Measurements from ENCODE around the gene PRX. TPM values are rescaled to one million over a fixed set of nuclear protein-coding genes. Genes with fewer than 3 reads are reported as not detected.
"Not testable (repeated sequence)": the region's sequence is repeated elsewhere in the genome, so short reads cannot be mapped to it uniquely, and the experiment has no call there.

The PRX gene
- total RNA-seq, 1 donor from 2014 or later = 0.80 TPM

DNA sequence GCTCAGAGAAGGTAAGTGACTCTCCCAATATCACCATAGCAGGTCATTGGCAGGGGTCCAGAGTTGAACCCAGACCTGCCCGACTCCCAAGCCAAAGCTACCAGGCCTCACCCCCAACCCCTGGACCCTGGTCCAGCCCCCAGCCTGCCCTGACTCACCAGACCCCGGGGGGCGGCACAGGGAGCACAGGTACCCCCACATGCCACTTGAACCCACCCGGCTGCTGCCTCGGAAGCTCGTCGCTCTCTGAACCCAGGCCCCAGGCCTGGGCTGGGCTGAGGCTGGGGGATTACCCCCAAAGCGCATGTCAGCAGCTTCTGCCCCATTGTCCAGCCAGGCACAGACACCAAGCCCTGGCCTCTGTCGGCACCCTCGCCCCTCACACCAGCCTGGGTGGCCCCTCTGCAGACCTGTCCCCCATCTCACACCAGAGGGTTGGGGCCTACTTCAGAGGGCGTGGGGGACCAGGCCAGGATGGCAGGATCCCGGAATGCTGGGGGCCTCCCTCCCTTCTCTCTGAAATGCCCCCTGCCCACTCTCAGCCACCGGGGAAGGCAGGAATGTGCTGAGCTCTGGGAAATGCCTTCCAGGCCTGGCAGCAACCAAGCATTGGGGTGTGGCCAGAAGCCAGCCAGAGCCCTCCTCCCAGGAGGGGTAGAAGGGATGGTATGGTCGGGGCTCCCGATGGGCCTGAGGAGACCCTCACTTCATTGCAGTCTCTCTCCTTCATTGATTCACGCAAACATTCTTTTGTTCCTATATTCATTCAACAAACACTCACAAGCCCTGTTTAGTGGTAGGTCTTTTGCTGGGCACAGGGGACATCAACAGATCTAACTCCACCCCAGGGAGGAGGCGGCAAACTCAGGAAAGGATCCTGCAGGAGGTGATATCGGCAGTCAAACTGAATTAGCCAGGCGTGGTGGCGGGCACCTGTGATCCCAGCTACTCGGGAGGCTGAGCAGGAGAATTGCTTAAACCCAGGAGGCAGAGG, 1.7 kb upstream of the PRX start:
- ATAC-seq = no peak

DNA sequence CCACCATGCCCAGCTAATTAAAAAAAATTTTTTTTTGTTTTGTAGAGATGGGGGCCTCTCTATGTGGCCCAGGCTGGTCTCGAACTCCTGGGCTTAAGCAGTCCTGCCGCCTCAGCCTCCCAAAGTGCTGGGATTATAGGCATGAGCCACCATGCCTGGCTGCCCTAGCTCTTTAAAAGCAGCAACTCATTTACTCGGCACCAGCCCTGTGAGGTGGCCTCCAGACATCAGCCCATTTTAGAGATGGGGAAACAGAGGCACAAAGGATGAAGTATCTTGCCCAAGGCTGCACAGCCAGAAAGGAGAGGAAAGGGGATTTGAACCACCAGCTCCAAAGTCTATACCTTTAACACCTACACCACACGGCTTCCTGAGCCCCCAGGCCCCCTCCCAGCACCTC, 312 bp downstream of the PRX start:
- no peak for ATAC-seq

DNA sequence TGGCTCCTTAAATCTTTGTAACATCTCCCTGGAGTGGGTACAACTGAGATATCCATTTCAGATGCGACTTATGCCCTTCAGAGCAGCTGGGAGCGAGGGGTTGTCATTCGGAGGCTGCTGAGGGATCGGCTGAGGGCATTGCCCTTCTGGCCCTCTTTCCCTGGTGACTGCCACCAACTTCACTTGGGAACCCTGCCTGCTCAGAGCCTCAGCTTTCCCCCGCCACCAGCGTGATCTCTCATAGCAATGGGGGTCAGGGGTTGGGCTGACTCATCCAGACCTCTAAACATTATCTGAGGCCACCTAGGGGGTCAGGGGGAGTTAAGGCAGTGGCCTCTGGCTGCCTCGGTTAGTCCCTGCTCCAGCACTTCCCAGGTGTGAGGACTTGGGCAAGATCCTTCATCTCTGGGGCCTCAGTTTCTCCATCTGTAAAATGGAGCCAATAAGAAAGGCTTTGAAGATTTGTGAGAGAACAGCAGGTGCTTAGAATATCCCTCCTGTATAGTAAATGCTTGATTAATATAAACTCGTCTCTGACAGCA, 1.1 kb downstream of the PRX start:
- no peak for ATAC-seq

DNA sequence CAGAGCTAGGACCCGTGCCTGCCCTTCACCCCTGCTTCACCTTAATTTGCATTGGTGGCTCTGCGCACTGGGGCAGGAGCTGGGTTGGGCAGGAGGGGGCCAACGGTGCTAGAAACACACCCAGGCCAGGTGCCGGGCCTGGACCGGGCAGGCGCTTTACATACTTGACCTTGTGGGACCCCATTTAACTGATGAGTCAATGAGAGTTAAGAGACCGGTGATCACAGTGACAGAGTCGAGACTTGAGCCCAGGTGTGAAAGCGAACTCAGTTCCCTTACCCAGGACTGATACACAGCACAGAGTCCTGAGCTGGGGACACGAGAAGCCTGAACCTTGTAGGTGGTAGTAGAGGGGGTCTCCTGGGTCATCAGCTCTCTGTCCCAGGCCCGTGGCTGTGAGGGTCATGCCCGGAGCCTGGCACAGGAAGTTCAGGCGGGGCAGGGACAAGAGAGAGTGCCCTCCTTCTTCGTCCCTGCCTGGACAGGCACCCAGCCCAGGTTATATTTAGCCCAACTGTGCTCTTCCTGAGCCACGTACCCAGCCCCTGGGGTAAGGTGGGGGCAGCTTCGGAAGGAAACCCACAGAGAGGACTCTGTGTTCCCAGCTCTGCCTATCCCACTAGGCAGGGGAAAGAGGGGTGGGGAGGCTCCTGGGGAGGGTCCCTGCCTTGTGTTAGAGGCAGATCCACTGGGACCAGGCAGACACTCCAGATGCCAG, 1.9 kb downstream of the PRX start:
- ATAC-seq = peak; percentile 25

DNA sequence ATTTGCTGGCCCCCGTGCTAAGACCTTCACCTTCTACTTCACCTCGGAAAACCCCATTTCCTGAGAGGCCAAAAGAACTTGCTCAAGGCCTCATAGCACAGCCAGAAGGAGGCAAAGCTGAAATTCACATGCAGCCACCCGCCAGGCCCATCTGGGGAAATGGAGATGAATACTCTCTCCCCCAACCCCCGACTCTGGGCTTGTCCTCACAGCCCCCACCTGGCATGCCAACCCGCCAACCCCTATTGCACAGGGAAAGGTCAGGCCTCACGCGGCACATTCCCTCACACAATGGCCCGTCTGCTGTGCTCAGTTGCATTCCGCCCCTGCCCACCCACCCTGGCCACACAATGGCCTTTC, 3.2 kb downstream of the PRX start:
- no peak for ATAC-seq

DNA sequence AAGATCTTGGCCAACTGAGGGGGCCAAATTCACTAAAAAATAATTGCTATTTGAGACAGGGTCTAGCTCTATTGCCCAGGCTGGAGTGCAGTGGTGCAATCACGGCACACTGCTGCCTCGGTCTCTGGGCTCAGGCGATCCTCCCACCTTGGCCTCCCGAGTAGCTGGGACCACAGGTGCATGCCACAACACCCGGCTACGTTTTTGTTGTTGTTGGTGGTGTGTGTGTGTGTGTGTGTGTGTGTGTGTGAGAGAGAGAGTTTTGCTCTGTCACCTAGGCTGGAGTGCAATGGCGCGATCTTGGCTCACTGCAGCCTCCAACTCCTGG, 4.6 kb downstream of the PRX start:
- ATAC-seq = not testable (repeated sequence)

DNA sequence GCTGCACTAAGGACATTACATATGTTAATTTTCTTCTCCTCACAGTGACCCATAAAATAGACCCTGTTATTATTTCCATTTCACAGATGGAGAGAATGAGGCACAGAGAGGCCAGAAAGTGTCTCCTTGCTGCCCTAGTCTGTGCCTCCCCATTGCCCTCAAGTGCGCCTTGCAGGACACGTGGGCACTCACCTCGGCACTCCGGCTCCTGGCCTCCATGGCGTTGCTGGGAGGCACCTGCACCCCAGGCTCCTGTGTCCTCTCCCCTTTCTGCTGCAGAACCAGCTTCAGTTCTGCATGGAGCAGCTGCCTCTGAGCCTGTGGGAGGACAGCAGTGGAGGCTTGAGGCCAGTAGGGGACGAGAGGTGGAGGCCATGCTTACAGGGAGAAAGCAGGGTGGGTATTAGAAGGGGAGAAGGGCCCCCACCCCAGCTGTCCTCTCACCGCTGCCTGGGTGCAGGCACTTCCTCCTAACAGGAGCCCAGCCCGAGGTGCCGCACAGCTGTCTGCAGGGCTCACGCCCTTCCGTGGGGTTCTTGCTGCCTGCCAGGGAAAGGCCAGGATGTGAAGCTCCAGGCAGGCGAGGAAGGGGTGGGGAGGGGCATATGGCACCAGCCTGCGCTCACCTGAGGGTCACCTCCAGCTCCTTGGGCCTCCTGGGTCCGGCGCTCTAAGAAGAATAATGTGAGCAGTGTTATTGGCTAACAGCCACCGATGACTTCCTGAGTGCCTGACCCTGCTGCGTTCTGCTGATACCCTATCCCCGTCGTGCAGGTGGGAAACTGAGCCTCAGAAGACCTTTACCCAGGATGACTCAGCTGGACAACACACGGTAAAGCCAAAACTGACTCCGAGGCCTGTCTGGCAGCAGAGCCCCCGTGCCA, 5.2 kb downstream of the PRX start:
- no peak for ATAC-seq

DNA sequence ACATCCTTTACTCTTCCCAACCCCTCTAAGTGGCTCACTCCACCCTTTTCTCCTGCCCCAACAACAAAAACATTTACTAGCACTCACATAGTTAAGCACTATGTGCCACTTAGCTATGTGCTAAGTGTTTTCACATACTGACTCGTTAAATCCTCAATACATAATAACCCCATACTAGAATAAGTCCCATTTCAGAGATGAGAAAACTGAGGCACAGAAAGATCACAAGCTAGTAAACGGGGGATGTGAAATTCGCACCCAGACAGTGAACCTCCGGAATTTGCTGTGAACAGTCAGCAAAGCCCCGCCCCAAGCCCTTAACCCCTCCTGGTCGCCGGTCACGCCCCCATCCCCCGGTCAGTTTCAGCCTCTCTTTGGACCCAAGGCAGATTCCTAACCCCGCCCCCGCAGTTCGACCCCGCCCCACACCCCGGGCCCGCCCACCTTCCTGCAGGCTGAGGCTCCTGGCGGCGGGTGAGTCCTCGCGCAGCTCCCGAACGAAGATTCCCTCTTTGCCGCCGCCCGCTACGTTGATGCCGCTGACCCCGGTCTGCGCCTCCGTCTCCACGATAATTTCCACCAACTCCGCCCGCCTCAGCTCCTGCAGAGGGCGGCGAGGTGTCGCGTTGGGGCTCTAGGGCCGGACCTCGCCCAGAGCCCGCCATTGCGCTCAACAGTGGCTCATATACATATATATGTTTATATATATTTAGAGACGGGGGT, 9.8 kb downstream of the PRX start:
- peak; percentile 83 for ATAC-seq

DNA sequence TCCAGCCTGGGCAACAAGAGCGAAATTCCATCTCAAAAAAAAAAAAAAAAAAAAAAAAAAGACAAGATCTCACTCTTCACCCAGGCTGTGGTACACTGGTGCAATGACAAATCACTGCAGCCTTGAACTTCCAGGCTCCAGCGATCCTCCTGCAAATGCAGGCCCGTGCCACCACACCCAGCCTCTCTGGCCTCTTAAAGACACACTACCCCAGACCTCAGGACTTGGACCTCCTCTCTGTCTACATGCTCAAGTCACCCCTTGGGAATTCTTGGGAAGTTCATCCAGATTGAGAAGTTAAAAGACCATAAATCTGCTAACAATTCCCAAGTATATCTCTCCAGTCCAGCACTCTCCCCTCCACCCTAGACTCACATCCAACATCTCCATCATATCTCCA, 12.6 kb downstream of the PRX start:
- ATAC-seq = no peak

DNA sequence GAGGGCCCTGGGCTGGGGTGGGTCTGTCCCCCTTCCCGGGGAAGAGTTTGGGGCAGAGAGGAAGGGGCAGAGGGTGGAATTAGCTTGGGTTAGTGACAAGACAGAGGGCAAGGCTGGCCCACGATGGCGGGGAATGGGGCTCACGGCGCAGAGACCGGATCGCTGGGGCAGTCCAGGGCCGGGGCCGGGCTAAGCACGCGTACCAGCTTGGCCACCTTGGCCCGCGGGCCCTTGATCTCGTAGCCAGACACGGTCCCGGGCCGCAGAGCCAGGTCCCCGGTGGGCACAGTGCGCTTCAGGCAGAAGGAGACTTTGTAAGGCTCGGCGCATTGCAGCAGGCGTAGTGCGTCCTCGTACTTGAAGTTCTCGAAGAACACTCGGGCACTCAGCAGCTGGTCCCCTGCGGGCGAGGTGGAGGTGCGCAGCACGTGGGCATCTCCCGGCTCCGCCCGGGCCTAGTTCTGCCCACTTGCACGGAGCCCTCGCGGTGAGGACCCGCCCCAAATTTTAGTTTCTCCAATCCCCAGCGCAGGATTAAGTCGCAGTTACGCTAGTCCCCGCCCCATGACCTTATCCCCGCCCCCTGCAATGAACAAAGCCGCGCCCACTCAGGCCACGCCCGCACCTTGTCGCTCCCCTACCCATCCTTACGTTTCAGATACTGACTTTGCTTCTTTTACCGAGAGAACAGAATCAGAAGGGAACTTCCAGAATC, 14.6 kb downstream of the PRX start:
- peak; percentile 51 for ATAC-seq

DNA sequence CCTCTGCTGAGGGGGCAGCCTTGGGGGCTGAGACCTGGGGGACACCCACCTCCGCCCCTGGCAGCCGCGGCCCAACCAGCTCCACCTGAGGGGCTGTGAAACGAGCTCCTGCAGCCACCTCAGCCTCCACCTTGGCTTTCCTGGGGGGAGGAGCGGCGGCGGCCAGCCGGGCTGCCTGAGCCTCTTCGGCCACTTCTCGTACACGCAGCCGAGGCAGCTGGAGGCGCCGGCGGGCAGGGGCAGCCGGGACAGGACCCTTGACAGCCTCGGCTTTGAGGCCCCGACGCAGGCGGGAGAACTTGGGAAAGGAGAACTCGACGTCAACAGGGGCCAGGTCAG, 15.6 kb downstream of the PRX start:
- ATAC-seq = no peak

DNA sequence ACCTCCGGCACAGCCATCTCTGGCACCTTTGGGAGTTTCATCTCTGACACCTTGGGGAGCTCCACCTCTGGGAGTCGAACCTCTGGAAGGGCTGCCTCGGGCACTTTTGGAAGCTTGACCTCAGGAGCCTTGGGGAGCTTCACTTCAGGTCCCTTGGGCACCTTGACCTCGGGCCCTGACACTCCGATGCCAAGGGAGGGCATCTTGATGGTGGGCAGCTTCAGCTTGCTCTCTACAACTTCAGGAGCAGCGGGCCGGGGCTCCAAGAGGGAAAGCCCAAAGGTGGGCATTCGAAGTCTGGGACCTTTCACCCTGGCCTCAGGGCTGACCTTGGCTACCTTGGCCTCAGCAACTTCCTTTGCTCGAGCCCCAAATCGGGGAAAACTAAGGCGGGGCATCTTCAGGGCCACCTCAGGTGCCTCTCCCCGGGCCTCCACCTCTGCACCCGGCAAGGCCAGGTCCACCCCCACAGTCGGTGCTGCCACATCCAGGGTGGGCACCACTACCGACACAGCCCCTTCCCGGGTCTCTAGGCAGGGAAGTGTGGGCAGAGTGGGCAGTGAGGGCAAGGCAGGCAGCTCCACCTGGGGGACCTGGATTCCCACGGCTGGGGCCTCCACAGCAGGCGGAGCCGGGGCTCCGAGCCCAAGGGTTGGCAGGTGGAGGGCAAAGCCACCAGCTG, 16.2 kb downstream of the PRX start:
- no peak for ATAC-seq

DNA sequence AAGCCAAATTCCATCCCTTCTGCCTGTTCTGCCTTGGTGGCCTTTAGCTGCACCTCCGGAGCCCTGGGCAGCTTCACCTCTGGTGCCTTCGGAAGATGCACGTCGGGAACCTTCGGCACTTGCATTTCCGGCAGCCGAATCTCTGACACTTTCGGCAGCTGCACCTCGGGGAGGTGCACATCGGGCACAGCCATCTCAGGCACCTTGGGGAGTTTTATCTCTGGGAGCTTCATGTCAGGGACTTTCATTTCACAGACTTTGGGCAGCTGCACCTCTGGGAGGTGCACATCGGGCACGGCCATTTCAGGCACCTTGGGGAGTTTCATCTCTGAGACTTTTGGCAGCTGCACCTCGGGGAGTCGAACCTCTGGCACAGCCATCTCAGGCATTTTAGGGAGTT, 17.2 kb downstream of the PRX start:
- ATAC-seq = no peak

DNA sequence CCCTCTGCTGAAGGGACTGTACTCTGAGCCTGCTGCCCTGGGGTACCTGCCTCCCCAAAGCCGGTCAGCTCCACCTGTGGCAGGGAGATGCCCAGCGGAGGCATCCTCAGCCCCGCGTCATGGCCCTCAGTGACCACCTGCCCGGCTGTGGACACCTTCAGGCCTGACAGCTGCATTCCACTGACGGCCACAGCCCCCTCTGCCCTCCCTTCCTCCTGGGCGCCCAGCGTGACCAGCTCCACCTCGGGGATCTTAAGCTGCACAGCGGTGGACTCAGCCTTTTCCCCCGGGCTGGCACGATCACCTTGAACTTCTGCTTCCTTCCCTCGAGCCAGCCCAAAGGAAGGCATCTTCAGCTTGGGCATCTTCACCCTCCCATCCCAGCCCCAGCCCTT, 18.4 kb downstream of the PRX start:
- ATAC-seq = no peak

DNA sequence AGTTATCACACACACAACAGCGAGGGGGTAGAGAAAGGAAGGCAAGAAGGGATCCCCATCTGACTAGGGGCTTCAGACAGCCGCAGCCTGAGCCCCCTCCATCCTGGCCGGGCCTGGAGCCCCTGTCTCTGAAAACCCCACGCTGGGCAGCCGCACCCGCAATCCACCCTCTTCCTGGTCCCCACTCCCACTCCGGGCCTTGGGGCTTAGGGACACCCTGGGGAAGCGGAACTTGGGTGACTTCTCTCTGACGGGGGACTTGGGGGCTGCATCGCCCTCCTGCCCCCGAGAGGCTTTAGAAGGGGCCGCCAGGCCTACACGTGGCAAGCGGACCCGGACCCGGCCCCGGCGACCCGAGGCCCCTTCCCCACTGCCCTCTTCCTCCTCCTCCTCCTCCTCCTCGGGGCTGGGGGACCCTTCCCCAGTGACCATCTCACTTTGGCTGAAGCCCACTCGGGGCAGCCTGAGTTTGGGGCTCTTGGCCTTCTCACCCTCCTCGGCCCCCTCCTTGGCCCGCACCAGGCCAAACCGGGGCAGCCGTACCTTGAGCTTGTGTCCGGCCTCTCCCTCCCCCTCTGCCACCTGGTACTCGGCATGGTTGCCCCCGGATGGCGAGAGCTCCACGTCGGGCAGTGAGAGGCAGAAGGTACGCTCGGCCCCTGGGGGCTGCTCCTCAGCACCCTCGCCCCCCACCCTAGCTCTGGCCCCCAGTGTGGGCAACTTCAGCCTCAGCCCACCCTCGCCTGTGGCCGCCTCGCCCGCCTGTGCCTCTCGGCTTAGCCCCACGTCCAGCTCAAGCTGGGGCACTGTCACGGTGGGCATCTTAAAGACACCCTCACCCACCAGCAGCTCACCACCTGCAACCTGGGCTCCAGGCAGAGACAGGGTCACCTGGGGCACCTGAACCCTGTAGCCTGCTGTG, 19.0 kb downstream of the PRX start:
- no peak for ATAC-seq

DNA sequence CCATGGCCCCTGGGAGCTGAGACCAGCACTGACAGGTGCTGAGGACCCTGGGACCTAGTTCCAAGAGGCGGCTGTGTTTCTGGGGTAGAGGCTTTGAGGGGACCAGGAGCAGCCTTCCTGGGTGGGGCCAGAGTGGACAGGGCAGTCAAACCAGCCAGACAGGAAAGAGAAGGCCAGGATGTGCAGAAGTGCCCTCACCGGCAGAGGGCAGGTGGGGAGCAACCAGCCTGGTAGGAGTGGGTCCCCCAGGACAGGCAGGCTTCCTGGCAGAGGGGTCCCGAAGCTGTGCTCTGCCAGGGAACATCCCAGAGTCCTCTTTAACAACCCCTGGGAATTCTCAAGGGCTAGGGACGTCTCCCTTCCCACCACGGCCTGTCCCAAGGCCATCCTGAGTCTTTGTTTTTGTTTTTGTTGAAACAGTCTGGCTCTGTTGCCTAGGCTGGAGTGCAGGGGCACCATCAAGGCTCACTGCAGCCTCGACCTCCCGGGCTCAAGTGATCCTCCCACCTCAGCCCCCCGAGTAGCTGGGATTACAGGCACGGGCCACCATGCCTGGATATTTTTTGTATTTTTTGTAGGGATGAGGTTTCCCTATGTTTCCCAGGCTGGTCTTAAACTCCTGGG, 20.2 kb downstream of the PRX start:
- ATAC-seq = peak; percentile 83

DNA sequence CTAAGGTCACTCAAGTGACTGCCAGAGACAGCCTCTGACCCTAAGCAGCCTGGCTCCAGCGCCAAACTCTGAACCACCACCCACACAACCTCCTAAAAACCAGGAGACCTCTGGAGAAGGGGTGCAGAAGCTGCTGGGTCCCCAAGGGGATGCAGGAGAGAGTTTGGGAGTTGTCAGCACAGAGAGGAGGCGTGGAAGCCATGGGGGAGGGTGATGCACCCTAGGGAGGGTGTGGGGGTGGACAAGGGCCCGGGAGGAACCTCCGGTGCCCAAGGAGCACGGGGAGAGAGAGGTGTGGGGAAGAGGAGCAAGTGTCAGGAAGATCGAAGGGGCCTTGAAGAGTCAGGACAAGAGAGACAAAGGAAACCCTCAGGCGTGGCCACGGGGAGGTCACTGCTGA, 21.1 kb downstream of the PRX start:
- ATAC-seq = no peak

DNA sequence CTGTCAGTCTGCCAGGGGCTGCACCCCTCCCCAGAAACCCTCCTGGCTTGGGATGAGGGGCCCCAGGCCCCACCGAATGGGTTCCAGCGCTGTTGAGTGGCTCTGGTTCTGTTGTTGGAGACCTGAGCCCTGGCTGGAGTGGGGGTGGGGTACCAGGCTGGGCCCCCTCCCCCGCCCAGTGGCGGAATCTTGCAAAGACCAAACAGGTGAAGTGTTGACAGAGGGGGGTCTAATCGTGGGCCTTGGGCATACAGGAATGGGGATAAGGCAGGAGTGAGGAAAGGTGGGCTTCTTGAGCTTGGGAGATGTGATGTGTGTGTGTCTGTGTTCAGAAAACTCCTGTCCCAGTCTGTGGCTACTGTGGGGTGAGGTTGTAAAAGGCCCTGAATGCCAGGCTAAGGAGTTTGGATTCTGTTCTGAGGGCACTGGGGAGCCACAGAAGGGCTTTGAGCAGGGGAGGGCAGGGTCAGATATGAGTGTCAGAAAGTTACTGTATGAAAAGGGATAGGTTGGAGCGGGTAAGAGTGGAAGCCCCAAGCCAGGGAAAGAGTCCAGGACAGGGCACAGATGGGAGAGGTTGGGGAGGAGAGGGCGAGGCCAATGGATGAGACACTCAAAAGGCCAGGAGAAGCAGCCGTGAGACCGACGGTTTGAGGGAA, 23.0 kb downstream of the PRX start, which contains the start of gene HIPK4:
Gene HIPK4 (minus strand): TSS at position 98 of the 659 bp plus-strand sequence. CDS start 279 bp downstream, outside the sequence.
- no peak for ATAC-seq
